Nephron (organoid): ENCODE data around the gene ACCS.

ENCODE experiments used
- H3K27ac Mint-ChIP-seq, 3 experiments: 2 replicates each; pipeline ENCODE4 v1.8.0; 2020; ENCODE audit warnings: mixed read lengths in 3 of 3, mild to moderate bottlenecking in 2 of 3, moderate library complexity in 1 of 3
- H3K27me3 Mint-ChIP-seq: 2 replicates; pipeline ENCODE4 v1.8.0; 2021; ENCODE audit warnings: low read depth, mild to moderate bottlenecking, moderate library complexity, mixed read lengths
- H3K36me3 Mint-ChIP-seq: 2 replicates; pipeline ENCODE4 v1.8.0; 2020; ENCODE audit warnings: low read depth, mixed read lengths
- H3K4me1 Mint-ChIP-seq: 2 replicates; pipeline ENCODE4 v1.8.0; 2020; ENCODE audit warnings: mixed read lengths
- H3K4me3 Mint-ChIP-seq, 3 experiments: 2 replicates each; pipeline ENCODE4 v1.8.0; 2020; ENCODE audit warnings: mild to moderate bottlenecking in 3 of 3, mixed read lengths in 3 of 3, moderate library complexity in 2 of 3
- H3K9me3 Mint-ChIP-seq: 2 replicates; pipeline ENCODE4 v1.8.0; 2020; ENCODE audit warnings: mixed read lengths
- TF ChIP-seq, protein P1 (sequence below), 3 experiments: fragments of 200-600 bp; sonication (generic); IDR thresholded peaks; one replicate each; pipeline ENCODE4 v1.5.0; 2021; ENCODE audit warnings: antibody characterized with exemption in 3 of 3; ENCODE audit not compliant: unreplicated experiment in 3 of 3

Gene ACCS

DNA sequence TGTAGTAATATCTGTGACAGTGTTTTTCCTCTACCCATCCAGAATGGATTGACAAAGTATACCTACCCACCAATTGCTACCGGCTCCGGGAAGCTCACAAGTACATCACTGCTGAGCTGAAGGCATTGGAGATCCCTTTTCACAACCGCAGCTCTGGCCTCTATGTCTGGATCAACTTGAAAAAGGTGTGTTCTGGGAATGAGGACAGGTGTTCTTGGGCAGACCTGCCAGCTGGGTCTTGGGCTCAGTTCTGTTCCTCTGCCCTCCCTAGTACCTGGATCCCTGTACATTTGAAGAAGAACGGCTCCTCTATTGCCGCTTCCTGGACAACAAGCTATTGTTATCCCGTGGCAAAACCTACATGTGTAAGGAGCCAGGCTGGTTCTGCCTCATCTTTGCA is 7.8 kb upstream of the ACCS start:
- H3K36me3 Mint-ChIP-seq = no peaks in the 10 kb centered on the region
- H3K9me3 Mint-ChIP-seq = no peaks in the 10 kb centered on the region
- H3K27ac Mint-ChIP-seq = no peak overlapping the region
- TF ChIP-seq, protein P1, sequence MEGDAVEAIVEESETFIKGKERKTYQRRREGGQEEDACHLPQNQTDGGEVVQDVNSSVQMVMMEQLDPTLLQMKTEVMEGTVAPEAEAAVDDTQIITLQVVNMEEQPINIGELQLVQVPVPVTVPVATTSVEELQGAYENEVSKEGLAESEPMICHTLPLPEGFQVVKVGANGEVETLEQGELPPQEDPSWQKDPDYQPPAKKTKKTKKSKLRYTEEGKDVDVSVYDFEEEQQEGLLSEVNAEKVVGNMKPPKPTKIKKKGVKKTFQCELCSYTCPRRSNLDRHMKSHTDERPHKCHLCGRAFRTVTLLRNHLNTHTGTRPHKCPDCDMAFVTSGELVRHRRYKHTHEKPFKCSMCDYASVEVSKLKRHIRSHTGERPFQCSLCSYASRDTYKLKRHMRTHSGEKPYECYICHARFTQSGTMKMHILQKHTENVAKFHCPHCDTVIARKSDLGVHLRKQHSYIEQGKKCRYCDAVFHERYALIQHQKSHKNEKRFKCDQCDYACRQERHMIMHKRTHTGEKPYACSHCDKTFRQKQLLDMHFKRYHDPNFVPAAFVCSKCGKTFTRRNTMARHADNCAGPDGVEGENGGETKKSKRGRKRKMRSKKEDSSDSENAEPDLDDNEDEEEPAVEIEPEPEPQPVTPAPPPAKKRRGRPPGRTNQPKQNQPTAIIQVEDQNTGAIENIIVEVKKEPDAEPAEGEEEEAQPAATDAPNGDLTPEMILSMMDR (IDR thresholded peaks at IDR 0.05; ENCODE audit: unreplicated experiment in 3 of 3) = no peak
- no peak overlapping the region for H3K4me3 Mint-ChIP-seq
- H3K27me3 Mint-ChIP-seq = no peaks in the 10 kb centered on the region
- no peaks in the 10 kb centered on the region for H3K4me1 Mint-ChIP-seq

DNA sequence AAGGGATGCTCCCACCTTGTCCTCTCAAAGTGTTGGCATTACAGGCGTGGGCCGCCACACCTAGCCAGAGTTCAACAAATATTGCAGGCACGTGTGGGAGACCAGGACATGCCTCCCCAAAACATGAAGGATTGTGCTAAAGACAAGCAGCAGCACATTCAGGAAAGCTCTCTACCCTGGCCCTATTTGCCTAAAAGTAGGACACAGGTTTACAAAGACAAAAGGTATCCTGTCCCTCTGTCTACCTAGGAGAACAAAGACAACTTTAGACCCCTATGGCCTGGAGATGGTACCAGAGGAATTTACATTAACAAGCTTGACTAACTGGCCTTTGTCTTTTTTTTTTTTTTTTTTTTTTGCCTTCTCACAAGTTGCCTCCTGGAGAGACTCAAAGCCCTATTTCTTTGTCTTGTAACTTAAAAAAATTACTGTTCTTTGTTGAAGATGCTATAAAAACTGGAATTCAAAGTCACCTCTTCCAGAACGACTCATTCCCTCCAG is 859 bp upstream of the ACCS start:
- Mint-ChIP-seq H3K4me3 (peak overlapping the region; percentile 88 to 93 (median 90)), H3K9me3 (no peaks in the 10 kb centered on the region), H3K4me1 (peaks cover 22% of the 10 kb centered on the region), H3K27ac (peak overlapping the region; percentile 93 to 99 (median 96)), H3K27me3 (no peaks in the 10 kb centered on the region), H3K36me3 (peaks cover 10% of the 10 kb centered on the region)
- TF ChIP-seq, protein P1 (IDR thresholded peaks at IDR 0.05; ENCODE audit: unreplicated experiment in 3 of 3) = no peak

DNA sequence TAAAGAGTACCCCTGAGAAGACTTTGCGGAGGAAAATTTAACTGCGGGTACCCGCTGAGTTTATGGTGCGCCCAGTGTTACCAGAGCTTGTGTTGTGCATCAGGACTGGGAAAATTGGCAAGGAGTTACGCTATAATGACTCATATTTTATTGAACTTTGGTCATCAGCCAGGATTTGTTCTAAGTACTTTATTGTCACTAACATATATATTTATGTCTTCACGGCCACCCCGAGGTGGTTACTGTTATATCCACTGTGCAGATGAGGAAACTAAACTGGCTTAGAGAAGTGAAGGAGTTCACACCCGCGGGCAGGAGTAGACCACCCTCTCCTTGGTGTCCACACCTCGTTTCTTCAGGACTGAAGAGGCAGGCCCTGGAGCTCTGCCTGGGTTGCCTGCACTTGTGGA is 667 bp downstream of the ACCS start:
- TF ChIP-seq, protein P1 (IDR thresholded peaks at IDR 0.05; ENCODE audit: unreplicated experiment in 3 of 3) = no peak
- Mint-ChIP-seq H3K4me3 (peak overlapping the region; percentile 88 to 93 (median 90)), H3K36me3 (peaks cover 19% of the 10 kb centered on the region), H3K27me3 (no peaks in the 10 kb centered on the region), H3K27ac (peak overlapping the region; percentile 93 to 99 (median 96)), H3K9me3 (no peaks in the 10 kb centered on the region), H3K4me1 (peaks cover 22% of the 10 kb centered on the region)

DNA sequence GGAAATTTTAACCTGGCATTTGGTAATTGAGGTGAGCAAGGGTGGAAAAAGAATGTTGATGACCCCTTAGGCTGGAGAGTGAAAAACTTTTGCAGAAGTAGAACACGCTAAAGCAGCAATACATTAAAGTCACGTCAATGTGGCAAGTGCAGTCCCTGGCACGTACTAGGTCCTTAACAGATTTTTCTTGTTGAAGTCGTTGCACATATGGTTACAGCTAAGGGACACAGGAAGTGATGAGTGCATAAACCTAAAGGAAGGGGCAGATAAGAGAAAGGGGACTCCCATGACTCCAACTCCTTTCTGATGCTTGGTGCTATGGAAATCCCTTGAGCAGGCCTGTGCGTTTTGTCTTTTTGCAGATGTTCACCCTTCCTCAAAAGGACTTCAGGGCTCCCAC is 1.2 kb downstream of the ACCS start:
- peaks cover 22% of the 10 kb centered on the region for H3K4me1 Mint-ChIP-seq

DNA sequence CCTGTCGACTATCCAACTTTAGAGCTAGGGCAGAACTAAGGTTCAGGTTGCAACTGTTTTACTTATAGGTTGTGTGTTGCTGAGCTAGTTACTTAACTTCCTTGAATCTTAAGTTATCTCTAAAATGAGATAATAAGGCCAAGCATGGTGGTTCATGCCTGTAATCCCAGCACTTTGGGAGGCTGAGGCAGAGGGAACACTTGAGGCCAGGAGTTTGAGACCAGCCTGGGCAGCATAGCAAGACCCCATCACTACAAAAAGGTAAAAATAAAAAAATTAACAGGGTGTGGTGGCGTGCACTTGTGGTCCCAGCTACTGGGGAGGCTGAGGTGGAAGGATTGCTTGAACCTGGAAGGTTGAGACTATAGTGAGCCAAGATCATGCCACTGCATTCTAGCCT is 2.1 kb downstream of the ACCS start:
- Mint-ChIP-seq H3K4me3 (no peak overlapping the region), H3K36me3 (peaks cover 19% of the 10 kb centered on the region), H3K27me3 (no peaks in the 10 kb centered on the region), H3K9me3 (no peaks in the 10 kb centered on the region), H3K4me1 (peaks cover 22% of the 10 kb centered on the region), H3K27ac (no peak overlapping the region)
- TF ChIP-seq, protein P1 (IDR thresholded peaks at IDR 0.05; ENCODE audit: unreplicated experiment in 3 of 3) = no peak

More for the DNA sequence above, 1.2 kb downstream of the ACCS start:
- Mint-ChIP-seq H3K4me3 (peak overlapping the region; percentile 88 to 93 (median 90)), H3K27me3 (no peaks in the 10 kb centered on the region), H3K36me3 (peaks cover 19% of the 10 kb centered on the region), H3K9me3 (no peaks in the 10 kb centered on the region), H3K27ac (peak overlapping the region; percentile 93 to 99 (median 96))
- TF ChIP-seq, protein P1 (IDR thresholded peaks at IDR 0.05; ENCODE audit: unreplicated experiment in 3 of 3) = no peak

DNA sequence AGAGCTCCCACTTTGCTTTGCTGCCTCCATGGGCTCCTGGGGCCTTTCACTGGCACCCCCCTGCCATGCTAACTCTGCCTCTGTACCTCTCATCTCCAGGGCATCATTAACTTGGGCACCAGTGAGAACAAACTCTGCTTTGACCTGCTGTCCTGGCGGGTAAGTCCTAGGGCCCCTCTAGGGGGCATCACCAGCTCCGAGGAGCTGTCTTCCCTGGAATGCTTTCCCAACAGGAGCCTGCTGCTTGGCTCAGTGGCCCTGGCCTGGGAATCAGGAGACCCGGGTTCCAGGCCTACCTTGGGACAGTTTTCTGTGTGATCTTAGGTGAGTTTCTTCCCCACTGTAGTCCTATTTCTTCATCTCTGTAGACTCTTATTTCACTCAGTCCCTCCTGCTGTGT is 5.1 kb downstream of the ACCS start:
- Mint-ChIP-seq H3K27ac (no peak overlapping the region), H3K27me3 (no peaks in the 10 kb centered on the region), H3K9me3 (no peaks in the 10 kb centered on the region), H3K4me1 (peaks cover 10% of the 10 kb centered on the region), H3K4me3 (no peak overlapping the region), H3K36me3 (peaks cover 19% of the 10 kb centered on the region)
- TF ChIP-seq, protein P1 (IDR thresholded peaks at IDR 0.05; ENCODE audit: unreplicated experiment in 3 of 3) = no peak
